DMS53 treated with DMSO at 0.1 percent for 48 hours (cell line): ENCODE measurements around the gene PLCB1.
"Not testable (repeated sequence)": the region's sequence is repeated elsewhere in the genome, so short reads cannot be mapped to it uniquely, and the experiment has no call there.

ENCODE experiments used
- DNase-seq: peaks from one replicate; lab custom pipeline; 2025; ENCODE audit not compliant: unreplicated experiment; lab: John Stamatoyannopoulos, UW

The PLCB1 gene

GRCh38 chr20:8155229-8155628, 23.2 kb downstream of the PLCB1 start:
- peak; percentile 16 for DNase-seq

GRCh38 chr20:8155812-8156211, 23.7 kb downstream of the PLCB1 start:
- DNase-seq, result no peak

DNA sequence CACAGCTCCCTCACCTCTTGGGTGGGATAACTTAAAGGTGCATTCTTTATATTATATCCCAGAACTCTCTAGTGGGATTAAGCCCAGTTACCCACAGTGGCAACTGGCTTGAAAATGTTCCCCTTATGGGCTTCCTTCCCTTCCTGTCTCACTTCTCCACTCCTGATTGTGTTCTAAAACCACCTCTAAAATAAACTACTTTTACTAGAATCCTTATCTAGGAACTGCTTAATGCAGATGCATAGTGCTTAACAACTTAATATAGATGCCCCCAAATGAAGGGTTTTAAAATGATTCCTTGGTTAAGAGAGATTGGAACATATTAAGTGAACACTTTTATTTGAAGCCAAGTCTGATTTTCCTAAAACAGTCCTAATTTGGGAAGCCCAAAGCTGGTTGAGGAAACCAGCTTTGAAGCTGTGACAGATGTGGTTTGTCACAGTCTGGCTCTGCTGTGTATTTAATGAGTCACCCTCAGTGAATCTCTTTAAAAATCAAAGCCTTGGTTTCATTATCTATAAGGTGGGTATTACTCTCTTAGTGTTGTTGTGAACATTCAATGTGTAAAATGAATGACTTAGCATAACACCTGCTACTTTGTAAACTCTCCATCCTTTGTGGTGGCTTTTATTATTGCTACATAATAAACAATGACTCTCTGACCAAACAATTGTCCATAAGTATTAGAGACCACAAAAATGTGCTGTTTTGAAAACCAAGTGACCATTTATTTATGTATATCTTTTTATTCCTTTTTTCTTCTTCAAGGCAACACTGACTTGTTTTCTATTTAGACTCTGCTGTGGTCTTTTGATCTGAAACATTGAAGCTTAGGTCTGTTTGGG, 24.4 kb downstream of the PLCB1 start:
- peak; percentile 97 for DNase-seq

DNA sequence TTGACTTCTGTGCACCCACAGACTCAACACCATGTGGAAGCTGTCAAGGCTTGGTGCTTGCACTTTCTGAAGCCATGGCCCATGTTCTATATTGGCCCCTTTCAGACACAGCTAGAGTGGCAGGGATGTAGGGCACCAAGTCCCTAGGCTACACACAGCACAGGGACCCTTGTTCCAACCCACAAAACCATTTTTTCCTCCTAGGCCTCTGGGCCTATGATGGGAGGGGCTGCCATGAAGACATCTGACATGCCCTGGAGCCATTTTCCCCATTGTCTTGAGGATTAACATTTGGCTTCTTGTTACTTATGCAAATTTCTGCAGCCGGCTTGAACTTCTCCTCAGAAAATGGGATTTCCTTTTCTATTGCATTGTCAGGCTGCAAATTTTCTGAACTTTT, 27.2 kb downstream of the PLCB1 start:
- not testable (repeated sequence) for DNase-seq

DNA sequence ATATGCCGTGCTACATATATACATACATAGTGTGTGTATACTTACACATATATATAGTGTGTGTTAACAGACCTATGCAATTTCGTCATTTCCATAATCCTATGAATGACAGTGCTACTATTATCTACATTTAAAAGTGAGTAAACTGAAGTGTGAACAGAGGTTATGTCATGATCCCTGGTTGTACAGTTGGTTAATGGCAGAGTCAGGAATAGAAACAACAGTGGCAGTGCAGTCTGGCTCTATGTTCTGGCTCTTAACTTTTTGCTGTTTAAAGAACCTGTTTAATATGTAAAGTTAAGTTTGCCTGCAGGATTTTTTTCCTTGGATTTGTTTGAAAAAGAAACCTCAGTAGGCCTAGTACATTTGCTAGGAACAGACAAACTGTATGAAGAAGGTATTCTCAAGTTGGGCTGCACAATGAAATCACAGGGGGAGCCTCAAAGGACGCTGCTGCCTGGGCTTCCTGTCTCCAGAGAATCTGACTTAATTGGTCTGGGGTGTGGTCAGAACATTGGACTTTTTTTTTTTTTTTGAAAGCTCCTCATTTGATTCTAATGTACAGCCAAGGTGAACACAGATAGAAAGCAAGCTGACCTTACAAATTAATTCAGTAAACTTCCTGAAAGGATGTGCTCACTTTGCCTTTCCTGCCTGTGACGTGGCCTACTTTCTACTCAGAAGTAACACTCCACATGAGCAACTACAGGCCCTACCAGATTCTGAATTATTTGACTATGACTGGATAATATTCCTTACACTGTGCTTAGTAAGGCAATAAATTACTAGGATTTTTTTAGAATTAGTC, 29.4 kb downstream of the PLCB1 start:
- DNase-seq, result peak; percentile 10

DNA sequence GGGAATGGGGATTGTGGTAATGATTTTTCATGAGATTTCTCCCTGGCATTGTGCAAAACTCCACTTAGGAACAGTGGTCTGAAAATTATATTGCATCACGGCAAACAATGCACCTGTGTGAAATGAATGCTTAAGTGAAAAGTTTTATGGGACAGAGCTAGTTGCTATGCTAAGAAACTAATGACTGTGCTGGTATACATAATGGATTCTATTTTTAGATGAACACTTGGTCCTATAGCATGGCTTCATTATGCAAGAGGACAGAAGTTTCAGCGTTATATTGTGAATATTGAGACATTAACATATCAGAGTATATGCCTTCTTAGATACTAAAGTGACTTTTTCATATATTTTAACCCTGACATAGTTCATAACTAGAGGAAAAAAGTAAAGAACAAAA, 30.5 kb downstream of the PLCB1 start:
- DNase-seq, result no peak

DNA sequence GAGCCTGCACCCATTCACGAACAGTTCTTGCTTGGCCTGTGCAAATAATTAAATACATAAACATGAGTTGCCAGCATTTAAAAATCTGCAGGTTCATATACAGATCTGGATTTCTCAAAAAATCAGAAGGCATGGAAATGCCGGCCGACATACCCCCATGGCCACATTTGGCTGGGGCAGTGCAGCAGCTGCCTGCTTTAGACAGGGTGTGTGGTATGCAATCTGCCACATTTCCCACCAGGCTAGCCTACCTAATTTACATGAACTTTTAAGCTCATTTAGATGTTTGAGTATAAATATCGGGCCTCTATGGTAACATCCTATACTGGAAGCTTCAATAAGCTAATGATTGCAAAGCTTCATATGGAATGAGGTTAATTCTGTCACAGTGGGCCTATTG, 31.5 kb downstream of the PLCB1 start:
- DNase-seq, result no peak

GRCh38 chr20:8166730-8167129, 34.7 kb downstream of the PLCB1 start:
- no peak for DNase-seq

- no peak for DNase-seq
These were observed 36.8 kb downstream of the PLCB1 start for GRCh38 chr20:8168785-8169288.

- DNase-seq, result no peak
These were observed 38.9 kb downstream of the PLCB1 start for GRCh38 chr20:8170921-8171320.

GRCh38 chr20:8172191-8172590, 40.1 kb downstream of the PLCB1 start:
- DNase-seq, result no peak

DNA sequence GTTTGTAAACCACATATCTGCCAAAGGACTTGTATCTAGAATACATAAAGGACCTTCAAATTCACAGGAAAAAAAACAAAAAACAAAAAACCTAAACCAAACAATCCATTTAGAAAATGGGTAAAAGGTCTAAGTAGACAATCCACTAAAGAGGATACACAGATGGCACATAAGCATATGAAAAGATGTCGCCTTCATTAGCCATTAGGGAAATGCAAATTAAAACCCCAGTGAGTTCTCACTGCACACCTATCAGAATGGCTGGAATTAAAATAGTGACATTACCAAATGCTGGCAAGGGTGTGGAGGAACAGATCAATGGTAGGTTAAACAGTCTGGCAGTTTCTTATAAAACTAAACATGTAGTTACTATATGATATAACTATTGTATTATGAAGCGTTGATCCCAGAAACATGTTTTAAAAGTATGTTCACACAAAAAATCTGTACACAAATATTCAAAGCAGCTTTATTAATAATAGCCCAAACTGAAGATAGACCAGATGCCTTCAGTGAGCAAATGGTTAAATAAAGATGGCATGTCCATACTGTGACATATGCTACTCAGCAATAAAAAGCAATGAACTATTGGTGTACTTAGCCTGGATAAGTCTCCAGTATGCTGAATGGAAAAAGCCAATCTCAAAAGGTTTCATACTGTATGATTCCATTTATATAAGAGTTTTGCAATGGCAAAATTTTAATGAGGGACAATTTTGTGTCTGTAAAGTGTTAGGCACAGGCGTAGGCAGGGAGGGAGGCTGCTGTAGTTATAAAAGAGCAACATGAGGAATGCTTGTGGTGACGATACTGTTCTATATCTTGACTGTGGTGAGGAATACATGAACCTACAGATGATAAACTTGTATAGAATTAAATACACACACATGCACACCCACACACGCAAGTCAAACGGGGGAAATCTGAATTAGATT, 43.9 kb downstream of the PLCB1 start:
- no peak for DNase-seq

GRCh38 chr20:8183526-8183925, 51.5 kb downstream of the PLCB1 start:
- no peak for DNase-seq

DNA sequence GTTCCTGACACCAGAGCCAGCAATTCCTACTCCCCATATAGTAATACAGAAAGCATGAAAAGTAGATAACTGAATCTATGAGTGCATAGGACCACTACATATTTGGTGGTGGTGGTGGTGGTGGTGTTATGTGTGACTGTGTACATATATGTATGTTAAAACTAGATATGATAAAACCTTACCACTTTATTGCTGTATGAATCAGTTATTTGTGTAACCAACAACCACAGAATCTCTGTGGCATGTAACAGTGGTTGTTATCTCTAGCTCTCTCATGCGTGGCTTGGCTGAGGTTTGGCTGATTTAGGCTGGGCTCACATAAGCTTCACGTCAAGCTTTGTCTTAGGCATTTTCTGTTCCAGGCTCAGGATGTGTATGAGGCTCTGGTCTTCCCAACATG, 55.7 kb downstream of the PLCB1 start:
- no peak for DNase-seq

- peak; percentile 76 for DNase-seq
These were observed 58.2 kb downstream of the PLCB1 start for GRCh38 chr20:8190043-8190880.

DNA sequence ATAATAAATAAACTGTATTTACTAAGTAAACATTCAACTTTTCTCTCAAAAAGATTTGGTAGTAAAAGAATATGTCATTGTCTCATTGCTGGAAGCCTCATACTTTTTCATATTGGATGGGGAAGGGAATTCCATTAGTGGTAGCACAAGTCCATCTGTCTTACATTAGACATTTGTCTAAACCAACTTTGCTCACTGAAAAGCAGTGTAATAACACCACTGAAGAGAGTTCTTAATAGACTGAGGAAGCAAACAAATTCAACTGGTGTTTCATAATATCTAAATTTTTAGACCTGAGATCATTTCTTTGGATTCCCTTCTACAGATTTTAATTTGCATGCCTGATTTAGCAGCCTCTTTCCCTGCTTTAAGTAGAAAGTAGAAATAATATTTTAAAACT, 62.7 kb downstream of the PLCB1 start:
- no peak for DNase-seq

GRCh38 chr20:8196096-8196495, 64.0 kb downstream of the PLCB1 start:
- no peak for DNase-seq

DNA sequence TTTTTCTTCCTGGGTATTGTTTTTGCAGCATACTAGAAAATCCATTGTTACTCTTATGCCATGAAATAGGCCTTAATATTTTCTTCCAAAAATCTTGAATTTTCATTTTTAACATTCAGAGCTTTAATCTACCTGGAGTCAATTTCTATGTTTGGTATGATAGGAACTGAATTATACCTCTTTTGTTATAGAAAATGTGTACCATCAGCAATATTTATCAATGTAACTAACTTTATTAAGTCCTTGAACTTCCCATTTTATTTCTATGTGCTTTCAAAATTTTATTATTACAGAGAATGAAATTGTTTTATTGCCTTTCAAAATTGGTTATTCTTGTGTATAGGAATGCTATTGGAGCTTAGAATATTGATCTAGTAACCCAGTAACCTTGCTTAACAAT, 68.2 kb downstream of the PLCB1 start:
- DNase-seq, result no peak

DNA sequence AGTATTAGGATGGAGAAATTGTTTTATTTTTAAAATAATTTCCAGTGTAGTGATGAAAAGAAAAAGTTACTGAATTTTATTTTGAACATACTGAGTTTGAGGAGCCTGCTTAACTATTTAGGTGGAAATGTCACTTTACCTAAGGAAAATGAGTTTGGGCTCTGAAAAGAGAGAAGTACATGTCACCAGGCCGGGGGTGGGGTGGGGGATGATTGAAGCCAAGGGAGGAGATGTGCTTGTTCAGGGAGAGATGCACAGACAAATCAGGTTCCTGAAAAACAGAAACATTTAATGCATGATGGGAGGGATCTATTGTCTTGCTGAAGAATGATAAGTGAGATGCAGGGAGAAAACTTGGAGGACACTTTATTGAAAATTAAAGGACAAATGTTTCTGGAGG, 71.3 kb downstream of the PLCB1 start:
- no peak for DNase-seq

DNA sequence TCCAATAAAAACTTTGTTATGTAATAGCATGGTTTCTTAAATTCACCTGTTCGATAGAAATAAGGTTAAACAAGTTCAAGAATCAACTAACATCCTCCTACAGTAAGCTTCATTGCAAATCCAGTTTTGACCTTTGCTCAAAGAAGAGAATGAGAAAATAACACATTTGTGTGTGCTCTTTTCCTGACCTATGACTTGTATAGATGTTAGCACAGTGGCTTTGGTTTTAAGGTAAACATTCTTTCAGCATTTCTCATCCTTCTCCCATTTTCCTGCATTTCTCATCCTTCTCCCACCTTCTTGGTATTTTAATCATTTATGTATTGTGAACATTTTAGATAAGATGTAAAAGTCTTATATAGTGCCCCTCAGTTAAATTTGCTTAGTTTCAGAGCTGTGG, 73.9 kb downstream of the PLCB1 start:
- DNase-seq, result peak; percentile 4
